HepG2 (cell line): ENCODE data around the gene BPIFB2. TPM values are rescaled to one million over a fixed set of nuclear protein-coding genes. Genes with fewer than 3 reads are reported as not detected.

Experiments
- ETV5 ChIP-seq: IDR thresholded peaks from 2 replicates; pipeline ENCODE4 v1.6.1; 2018; ENCODE audit warnings: missing biosample characterization, missing genetic modification reagents, inconsistent platforms, borderline replicate concordance
- GTF3A ChIP-seq: sonication (generic); formaldehyde crosslinking; conservative IDR thresholded peaks from 2 replicates; pipeline ENCODE4 v1.4.0; 2020; ENCODE audit warnings: mild to moderate bottlenecking, missing genetic modification reagents
- HDAC2 ChIP-seq: sonication (generic); formaldehyde crosslinking; IDR thresholded peaks from 2 replicates; pipeline ENCODE4 v1.4.0; 2020; ENCODE audit warnings: missing genetic modification reagents
- HIC2 ChIP-seq: sonication (generic); formaldehyde crosslinking; IDR thresholded peaks from 2 replicates; pipeline ENCODE4 v1.9.0; 2022; ENCODE audit warnings: low read depth, missing genetic modification reagents
- IRF1 ChIP-seq: sonication (generic); formaldehyde crosslinking; IDR thresholded peaks from 2 replicates; pipeline ENCODE4 v1.4.0; 2020; ENCODE audit warnings: low read depth, mild to moderate bottlenecking, missing genetic modification reagents
- JUN ChIP-seq: sonication (generic); formaldehyde crosslinking; IDR thresholded peaks from 2 replicates; pipeline ENCODE4 v1.4.0; 2020; ENCODE audit warnings: mild to moderate bottlenecking, missing genetic modification reagents
- SRSF9 ChIP-seq: fragments of 200-400 bp; formaldehyde crosslinking; IDR thresholded peaks from 2 replicates; pipeline ENCODE4 v1.6.1; 2018; ENCODE audit warnings: borderline replicate concordance, mild to moderate bottlenecking, low read depth, low read length; ENCODE audit not compliant: insufficient read depth, poor library complexity, severe bottlenecking
- STAT6 ChIP-seq: sonication (generic); formaldehyde crosslinking; IDR thresholded peaks from 2 replicates; pipeline ENCODE4 v1.4.0; 2020; ENCODE audit warnings: missing genetic modification reagents, mild to moderate bottlenecking, borderline replicate concordance
- TFE3 ChIP-seq: IDR thresholded peaks from 2 replicates; pipeline ENCODE4 v1.6.1; 2016
- ZBTB33 ChIP-seq: sonication (generic); formaldehyde crosslinking; IDR thresholded peaks from 2 replicates; pipeline ENCODE4 v1.4.0; 2020; ENCODE audit warnings: missing genetic modification reagents
- ZNF687 ChIP-seq: sonication (generic); formaldehyde crosslinking; IDR thresholded peaks from 2 replicates; pipeline ENCODE4 v1.5.1; 2020; ENCODE audit warnings: mild to moderate bottlenecking, missing genetic modification reagents, moderate library complexity
- polyA plus RNA-seq, 8 experiments: library from polyadenylated mRNA; depleted of rRNA in 3 of 8; stranded (reverse) in 7 of 8; unstranded in 1 of 8; fragments of >200 nt; fragmentation: Illumina TruSeq in 4 of 8; extraction: Trizol in 4 of 8; gene quantifications; 2 replicates each; pipeline versions ENCODE4 v1.2.1 to v1.2.3, GENCODE V29; 2011 to 2016; ENCODE audit warnings: low read depth in 4 of 8, missing spikeins in 1 of 8, mixed read lengths in 1 of 8; ENCODE audit not compliant: insufficient read depth in 1 of 8
- total RNA-seq, 5 experiments: library from RNA; depleted of rRNA; stranded (reverse); fragments of >200 nt; fragmentation: Illumina TruSeq; extraction: Trizol; gene quantifications; 2 replicates each; pipeline ENCODE4 v1.2.3, GENCODE V29; 2016; ENCODE audit warnings: low read depth in 1 of 5

Gene BPIFB2
- total and polyA plus RNA-seq, 2 of the 13 experiments (the other 11 are each of a cell fraction or from before 2014, with no cell fraction given) = 54.5 to 902 TPM

GRCh38 chr20:33019465-33020277, 12.2 kb downstream of the BPIFB2 start (continued):
- TF ChIP-seq STAT6 (CRISPR knock-in tag) (no peak), HDAC2 (no peak), GTF3A (CRISPR knock-in tag) (no peak), JUN (CRISPR knock-in tag) (no peak), ETV5 (CRISPR knock-in tag) (peak; percentile 27; the same call in 1 of the 2 replicates), HIC2 (no peak), IRF1 (no peak), SRSF9 (no peak), ZBTB33 (CRISPR knock-in tag) (peak; percentile 78), ZNF687 (CRISPR knock-in tag) (peak; percentile 9; the same call in 1 of the 2 replicates), TFE3 (CRISPR knock-in tag) (no peak)
